ENCODE measurements around the gene CRTC1. TPM values are rescaled to one million over a fixed set of nuclear protein-coding genes. Genes with fewer than 3 reads are reported as not detected.
A peak's percentile ranks its signal among the peaks of the same experiment; 100 is the strongest.

CRTC1 gene
- total and polyA plus RNA-seq, 8 donors: 5.2 to 18.1 (median 7.5) TPM

DNA sequence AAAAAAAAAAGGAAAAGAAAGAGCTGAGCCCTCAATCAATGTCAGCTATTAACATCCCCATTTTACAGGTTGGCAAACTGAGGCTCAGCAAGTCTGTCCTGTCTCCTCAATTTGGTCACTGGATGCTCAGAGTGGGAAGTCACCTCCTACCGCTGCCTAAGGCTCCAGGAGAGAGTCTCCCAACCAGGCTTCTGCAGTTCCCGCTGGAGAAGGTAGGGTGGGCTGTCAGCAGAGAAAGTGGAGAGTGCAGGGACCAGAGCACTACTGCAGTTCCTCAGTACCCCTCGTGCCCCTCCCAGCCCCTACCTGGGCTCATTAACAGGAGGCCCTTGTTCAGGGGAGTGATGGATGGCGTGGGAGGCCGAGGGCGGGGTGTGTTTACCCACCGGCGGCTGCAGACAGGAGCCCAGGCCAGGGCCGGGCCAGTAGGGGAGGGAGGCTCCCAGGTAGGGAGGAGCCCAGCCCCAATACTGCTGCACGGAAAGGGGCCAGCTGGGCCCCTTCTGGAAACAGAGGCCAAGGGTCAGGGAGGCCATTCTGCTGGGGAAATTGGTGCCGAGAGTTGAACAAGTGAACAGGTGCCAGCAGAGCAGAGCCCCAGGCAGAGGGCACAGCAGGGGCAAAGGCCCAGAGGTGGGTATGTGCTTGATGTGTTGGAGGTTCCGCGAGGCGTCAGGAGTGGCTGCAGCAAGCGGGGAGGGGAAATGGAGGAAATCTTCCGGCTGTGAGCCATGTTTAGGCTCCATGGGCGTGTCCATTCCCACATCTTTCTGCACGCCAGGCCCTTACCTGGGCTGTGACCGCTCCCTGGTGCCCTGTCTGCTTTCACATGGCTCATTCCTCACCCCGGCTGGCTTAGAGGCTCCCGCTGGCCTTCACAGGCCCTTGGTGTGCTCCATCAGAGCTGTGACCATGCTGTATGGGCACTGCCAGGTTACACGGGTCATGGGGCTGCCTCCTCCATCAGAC lies 115.2 kb downstream of the CRTC1 start:
- intact Hi-C loops (cut with DNase I): no loop called here
- Histone ChIP-seq H3K27me3 (no peaks in the 10 kb centered on the region), H3K27ac (no peak overlapping the region), H3K4me1 (no peaks in the 10 kb centered on the region), H3K4me3 (no peak overlapping the region), H3K36me3 (no peaks in the 10 kb centered on the region), H3K9me3 (no peaks in the 10 kb centered on the region)
- WGBS, 2 donors: 36 to 37% methylated on average over 21 to 22 of the region's 22 CpGs
- DNase-seq: no peak
- TF ChIP-seq, protein P1, sequence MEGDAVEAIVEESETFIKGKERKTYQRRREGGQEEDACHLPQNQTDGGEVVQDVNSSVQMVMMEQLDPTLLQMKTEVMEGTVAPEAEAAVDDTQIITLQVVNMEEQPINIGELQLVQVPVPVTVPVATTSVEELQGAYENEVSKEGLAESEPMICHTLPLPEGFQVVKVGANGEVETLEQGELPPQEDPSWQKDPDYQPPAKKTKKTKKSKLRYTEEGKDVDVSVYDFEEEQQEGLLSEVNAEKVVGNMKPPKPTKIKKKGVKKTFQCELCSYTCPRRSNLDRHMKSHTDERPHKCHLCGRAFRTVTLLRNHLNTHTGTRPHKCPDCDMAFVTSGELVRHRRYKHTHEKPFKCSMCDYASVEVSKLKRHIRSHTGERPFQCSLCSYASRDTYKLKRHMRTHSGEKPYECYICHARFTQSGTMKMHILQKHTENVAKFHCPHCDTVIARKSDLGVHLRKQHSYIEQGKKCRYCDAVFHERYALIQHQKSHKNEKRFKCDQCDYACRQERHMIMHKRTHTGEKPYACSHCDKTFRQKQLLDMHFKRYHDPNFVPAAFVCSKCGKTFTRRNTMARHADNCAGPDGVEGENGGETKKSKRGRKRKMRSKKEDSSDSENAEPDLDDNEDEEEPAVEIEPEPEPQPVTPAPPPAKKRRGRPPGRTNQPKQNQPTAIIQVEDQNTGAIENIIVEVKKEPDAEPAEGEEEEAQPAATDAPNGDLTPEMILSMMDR (IDR thresholded peaks at IDR 0.05): no peak
- peak in 3 of 4 donors; percentile 35 to 78 (median 69) for ATAC-seq
- no peak for FAIRE-seq

- no peak for DNase-seq
- intact Hi-C loops (cut with DNase I): no loop called here
- FAIRE-seq: no peak
- Histone ChIP-seq H3K9me3 (no peaks in the 10 kb centered on the region), H3K27me3 (no peaks in the 10 kb centered on the region), H3K4me3 (no peak overlapping the region), H3K4me1 (no peaks in the 10 kb centered on the region), H3K27ac (no peak overlapping the region), H3K36me3 (no peaks in the 10 kb centered on the region)
- no peak for ATAC-seq
- TF ChIP-seq, protein P1 (IDR thresholded peaks at IDR 0.05): no peak
Measured at GRCh38 chr19:18799389-18799970, 116.0 kb downstream of the CRTC1 start.

DNA sequence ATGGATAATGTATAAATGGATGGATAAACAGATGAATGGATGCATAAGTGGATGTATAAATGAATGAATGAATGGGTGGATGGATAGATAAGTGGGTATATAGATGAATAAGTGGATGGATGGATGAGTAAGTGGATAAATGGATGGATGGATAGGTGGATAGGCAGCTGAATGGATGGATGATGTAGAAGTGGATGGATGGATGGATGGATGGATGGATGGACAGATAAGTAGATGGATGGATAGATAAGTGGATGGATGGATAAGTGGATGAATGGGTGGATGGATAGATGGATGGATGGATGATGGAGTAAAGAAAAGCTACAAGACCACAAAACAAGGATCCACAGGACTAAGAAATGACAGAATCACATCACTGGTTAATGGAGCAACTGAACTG lies 116.6 kb downstream of the CRTC1 start:
- no peaks in the 10 kb centered on the region for H3K4me1 ChIP-seq
- DNase-seq (no peak), FAIRE-seq (no peak), ATAC-seq (no peak)
- H3K27me3 ChIP-seq: no peaks in the 10 kb centered on the region
- H3K4me3 ChIP-seq: no peak overlapping the region
- H3K36me3 ChIP-seq: no peaks in the 10 kb centered on the region
- H3K27ac ChIP-seq: no peak overlapping the region
- H3K9me3 ChIP-seq: no peaks in the 10 kb centered on the region
- TF ChIP-seq, protein P1 (IDR thresholded peaks at IDR 0.05): no peak
- intact Hi-C loops (cut with DNase I): no loop called here

GRCh38 chr19:18800636-18801035 lies 117.2 kb downstream of the CRTC1 start:
- no peaks in the 10 kb centered on the region for H3K36me3 ChIP-seq
- no peaks in the 10 kb centered on the region for H3K4me1 ChIP-seq
- H3K4me3 ChIP-seq: no peak overlapping the region
- no peaks in the 10 kb centered on the region for H3K27me3 ChIP-seq
- no peaks in the 10 kb centered on the region for H3K9me3 ChIP-seq
- ATAC-seq (no peak), FAIRE-seq (no peak), DNase-seq (no peak)
- intact Hi-C loops (cut with DNase I): no loop called here
- WGBS, 2 donors: 68 to 74% methylated on average over 10 of the region's 10 CpGs
- TF ChIP-seq, protein P1 (IDR thresholded peaks at IDR 0.05): no peak
- no peak overlapping the region for H3K27ac ChIP-seq

- H3K4me1 ChIP-seq: no peaks in the 10 kb centered on the region
- H3K27me3 ChIP-seq: no peaks in the 10 kb centered on the region
- no peak overlapping the region for H3K27ac ChIP-seq
- DNase-seq: no peak
- H3K4me3 ChIP-seq: no peak overlapping the region
- no peak for FAIRE-seq
- ATAC-seq: no peak
- no peaks in the 10 kb centered on the region for H3K36me3 ChIP-seq
- no peaks in the 10 kb centered on the region for H3K9me3 ChIP-seq
- 64 to 78% methylated on average over 11 of the region's 11 CpGs for WGBS, 2 donors
- intact Hi-C loops (cut with DNase I): no loop called here
- TF ChIP-seq, protein P1 (IDR thresholded peaks at IDR 0.05): no peak
Measured at GRCh38 chr19:18802354-18802753, 118.9 kb downstream of the CRTC1 start.

Measured in pancreas (tissue), 10 donors.